ENCODE data around the gene DHX16. TPM values are rescaled to one million over a fixed set of nuclear protein-coding genes. Genes with fewer than 3 reads are reported as not detected.

The DHX16 gene
- total RNA-seq, 1 donor from 2014 or later: 20.6 TPM

DNA sequence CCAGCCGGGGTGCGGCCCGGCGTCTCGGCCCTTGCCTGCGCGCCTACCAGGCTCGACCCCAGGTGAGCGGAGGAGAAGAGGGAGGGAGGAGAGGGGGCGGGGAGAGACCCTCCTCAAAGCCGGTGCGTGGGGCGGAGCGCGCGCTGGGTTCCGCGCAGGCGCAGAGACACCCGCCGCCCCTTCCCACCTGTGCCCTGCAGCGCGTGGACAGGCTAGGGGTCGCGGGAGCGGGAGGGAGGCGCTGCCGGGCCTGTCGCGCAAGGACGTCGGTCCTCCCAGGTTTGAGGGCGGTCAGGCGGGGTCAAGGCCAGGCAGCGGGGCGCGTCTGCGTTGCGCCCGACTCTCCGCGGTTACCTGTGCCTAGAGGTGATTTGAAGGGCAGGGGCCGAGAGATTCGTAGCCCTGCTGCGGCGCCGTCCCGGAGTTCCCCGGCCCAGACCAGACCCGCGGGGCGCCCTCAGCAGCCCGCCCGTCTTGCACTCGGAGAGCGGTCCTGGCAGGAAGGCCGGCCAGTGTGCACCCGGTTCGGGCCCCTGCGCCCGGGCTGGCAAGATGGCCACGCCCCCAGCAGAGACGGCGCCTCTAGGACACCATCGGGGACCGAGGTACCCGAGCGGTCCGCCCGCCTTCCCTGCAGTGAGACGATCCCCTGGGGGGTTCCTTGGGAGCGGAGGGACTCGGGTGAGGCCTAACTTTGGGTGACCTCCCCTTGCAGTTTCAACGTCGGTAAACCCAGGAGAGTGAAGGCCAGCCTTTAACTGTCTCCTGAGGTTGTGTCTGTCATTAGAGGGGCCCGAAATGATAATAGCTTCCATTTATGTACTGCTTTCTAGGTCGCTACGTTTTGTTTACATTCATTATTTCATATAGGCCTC lies 25.3 kb downstream of the DHX16 start:
- ATAC-seq: peak; percentile 85
- intact Hi-C loops (cut with DNase I): no loop called here

DNA sequence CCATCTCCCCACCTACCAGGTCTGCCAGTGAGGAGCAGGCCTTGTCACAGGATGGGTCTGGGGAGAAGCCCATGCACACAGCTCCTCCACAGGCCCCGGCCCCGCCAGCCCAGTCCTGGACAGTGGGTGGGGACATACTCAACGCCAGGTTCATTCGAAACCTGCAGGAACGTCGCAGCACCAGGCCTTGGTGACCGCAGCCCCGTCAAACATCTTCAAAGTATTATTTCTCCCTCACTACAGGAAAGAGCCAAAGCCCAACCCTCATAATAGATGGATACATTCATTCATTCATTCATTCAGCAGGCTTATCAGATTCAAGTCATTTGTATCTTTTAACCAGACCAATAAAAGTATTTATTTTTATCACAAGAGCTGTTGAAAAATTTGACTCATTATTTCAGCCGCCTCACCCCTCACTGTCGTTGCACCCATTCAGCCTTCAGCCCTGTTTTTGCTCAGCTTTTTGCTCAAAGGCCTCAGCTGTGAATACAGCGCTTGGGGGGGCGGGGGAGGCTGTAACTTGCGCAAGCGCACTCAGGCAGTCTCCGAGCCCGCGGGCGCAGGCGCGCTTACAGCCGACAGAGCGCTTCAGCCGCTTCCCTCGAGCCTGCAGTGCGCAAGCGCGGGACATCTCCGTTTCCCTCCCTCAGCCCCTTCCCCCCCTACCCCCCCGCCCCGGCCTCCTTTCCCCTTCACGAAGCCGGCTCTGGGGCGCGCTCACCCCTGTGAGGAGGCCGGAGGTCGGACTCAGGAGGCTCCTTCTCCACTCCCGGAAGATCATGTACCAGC lies 26.2 kb downstream of the DHX16 start, which contains the start of gene C6orf136:
Gene C6orf136, plus strand, starts transcription at position 684 of the 792 bp plus-strand sequence. Its CDS starts 99 bp downstream, at position 783.
- intact Hi-C loops (cut with DNase I): no loop called here
- ATAC-seq (peak; percentile 93), DNase-seq (ENCODE audit: missing footprints) (peak; percentile 97)

More for the DNA sequence above, 25.3 kb downstream of the DHX16 start:
- DNase-seq (ENCODE audit: missing footprints): peak; percentile 89

DNA sequence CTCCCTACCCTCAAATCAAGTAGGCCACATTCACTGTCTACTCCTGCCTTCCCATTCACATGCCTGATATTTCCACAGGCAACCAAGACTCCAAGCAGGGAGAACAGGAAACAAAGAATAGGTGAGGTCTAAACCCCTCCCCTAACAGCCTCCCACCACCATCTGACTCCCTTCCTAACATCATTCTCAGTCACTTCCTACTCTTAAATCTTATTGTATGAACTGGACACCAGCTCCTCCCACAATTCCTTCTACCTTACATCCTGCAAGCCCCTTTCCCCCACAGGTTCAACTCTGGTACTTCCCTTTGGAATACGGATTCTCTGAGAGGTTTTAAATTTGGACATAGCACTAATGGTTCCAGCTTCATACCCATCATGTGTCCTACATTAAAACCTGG lies 26.8 kb downstream of the DHX16 start:
- intact Hi-C loops (cut with DNase I): no loop called here
- DNase-seq (ENCODE audit: missing footprints) (no peak), ATAC-seq (no peak)

DNA sequence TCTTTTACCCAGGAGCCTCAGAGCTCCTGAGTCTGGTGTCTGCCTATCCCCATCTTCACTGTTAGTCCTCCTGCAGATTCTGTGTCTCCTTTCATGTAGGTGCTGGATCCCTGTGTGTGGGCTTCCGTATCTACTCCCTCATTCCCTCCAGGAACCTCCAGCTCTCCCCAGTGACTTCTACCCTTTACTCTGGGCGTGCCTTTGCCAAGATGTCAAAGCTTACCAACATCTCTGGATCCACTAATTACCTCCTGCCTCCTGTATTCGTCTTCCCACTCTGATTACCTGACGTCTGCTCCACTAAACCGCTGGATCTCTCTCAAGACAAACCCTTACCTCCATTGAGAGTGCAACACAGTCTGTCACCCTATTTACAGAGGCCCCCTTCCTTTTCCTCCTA lies 28.0 kb downstream of the DHX16 start:
- ATAC-seq: no peak
- DNase-seq (ENCODE audit: missing footprints): no peak
- intact Hi-C loops (cut with DNase I): no loop called here

DNA sequence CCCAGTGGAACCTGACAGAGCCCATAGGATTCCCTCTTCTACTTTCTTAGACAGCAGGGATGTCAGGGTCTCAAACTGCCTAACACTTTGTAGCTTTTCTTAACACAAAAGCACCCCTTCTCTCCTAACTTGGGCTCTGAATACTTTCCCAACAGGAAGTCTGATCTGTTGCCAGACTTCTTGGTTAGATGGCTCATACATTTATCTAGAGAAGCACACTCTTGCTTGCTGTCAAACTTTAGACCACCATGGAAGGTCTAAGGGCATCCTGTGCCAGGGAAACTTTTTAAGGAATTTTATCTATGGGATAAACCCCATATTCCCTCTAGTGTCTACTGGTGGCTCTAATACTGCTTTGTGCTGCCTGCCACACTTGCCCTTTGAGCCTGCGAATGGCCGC lies 29.1 kb downstream of the DHX16 start:
- no peak for DNase-seq (ENCODE audit: missing footprints)
- ATAC-seq: no peak
- intact Hi-C loops (cut with DNase I): no loop called here

- intact Hi-C loops (cut with DNase I): no loop called here
- DNase-seq (ENCODE audit: missing footprints) (no peak), ATAC-seq (no peak)
Observed at GRCh38 chr6:30641048-30641447, 31.8 kb downstream of the DHX16 start.

DNA sequence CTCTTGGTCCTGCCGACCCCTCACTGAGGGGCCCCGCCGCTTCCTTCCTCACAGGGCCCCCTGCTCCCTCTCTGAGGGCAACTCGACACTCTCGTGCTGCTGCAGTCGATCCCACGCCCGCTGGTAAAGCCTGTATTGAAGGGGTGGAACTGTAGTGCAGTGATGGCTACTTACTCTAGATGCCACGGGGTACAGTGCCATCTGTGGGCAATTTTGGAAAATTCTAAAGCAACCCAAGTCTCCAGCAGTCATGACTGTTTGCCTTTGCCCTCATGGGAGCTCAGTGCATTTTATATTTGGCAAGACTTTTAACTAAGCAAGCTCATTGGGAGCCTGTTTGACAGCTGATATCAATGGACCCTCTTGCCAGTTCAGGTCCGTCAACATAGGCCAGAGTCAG lies 32.3 kb downstream of the DHX16 start:
- DNase-seq (ENCODE audit: missing footprints) (no peak), ATAC-seq (no peak)
- intact Hi-C loops (cut with DNase I): no loop called here

DNA sequence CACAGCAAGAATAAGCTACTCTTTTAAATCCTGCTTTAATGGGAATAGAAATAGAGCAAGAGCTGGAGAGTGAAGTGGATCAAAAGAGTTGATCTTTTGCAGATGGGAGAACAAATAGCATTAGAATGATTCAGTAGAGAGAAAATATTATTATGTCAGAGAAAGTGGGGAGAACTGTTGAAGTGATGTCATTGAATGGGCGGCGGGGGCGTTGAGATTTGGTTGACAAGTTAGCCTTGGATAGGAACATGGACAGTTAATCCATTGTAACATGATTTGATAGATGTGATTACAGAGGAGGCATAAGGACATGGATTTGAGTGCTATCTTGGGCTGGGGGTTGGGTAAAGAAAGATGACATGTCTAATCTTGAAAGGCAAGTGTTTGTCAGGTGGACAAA lies 37.0 kb downstream of the DHX16 start:
- ATAC-seq (no peak), DNase-seq (ENCODE audit: missing footprints) (no peak)
- intact Hi-C loops (cut with DNase I): no loop called here

GRCh38 chr6:30626484-30627366 lies 46.1 kb downstream of the DHX16 start, which contains the start of gene ATAT1:
ATAT1 (plus strand) TSS chr6:30626874.
- ATAC-seq (peak; percentile 95), DNase-seq (ENCODE audit: missing footprints) (peak; percentile 96)
- intact Hi-C loops (cut with DNase I): no loop called here

DNA sequence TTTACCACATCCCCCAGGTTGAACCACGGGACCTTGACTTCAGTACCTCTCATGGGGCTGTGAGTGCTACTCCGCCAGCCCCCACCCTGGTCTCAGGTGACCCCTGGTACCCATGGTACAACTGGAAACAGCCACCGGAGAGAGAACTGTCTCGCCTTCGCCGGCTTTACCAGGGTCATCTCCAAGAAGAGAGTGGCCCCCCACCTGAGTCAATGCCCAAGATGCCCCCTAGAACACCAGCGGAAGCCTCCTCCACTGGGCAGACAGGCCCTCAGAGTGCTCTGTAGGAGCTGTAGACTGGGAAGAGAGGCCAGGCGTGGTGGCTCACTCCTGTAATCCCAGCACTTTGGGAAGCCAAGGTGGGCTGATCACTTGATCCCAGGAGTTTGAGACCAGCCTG lies 47.3 kb downstream of the DHX16 start:
- no peak for ATAC-seq
- intact Hi-C loops (cut with DNase I): no loop called here
- DNase-seq (ENCODE audit: missing footprints): no peak

DNA sequence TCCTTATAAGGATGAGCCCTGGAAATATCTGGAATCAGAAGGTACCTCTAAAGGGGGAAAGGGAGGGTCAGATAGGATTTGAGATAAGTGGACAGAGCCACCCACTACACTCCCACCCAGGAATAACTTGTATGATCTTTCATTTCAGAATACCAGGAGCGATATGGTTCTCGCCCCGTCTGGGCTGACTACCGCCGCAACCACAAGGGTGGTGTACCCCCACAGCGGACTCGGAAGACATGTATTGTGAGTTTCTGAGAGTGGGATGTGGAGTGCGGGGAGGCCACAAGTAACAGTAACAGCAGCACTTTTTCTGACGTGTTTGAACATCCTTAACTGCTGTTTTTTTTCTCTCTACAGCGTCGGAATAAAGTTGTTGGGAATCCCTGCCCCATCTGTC lies 53.2 kb downstream of the DHX16 start:
- ATAC-seq (no peak), DNase-seq (ENCODE audit: missing footprints) (no peak)
- intact Hi-C loops (cut with DNase I): loop anchor here (5.0 kb wide), 1 partner anchor 53 kb away; the partner anchor contains the start of gene DHX16

- no peak for DNase-seq (ENCODE audit: missing footprints)
- no peak for ATAC-seq
- intact Hi-C loops (cut with DNase I): loop anchor here (5.0 kb wide), 1 partner anchor 54 kb away; the partner anchor contains the start of gene DHX16
Observed at GRCh38 chr6:30618270-30618797, 54.5 kb downstream of the DHX16 start.

GRCh38 chr6:30617565-30618269 lies 55.1 kb downstream of the DHX16 start, which contains the start of gene MRPS18B:
MRPS18B (plus strand) TSS chr6:30617840; CDS start chr6:30617866, 26 bp downstream.
- ATAC-seq (peak; percentile 90), DNase-seq (ENCODE audit: missing footprints) (peak; percentile 99)
- intact Hi-C loops (cut with DNase I): loop anchor here (2.0 to 5.0 kb wide), 2 partner anchors 55 to 61 kb away; partner anchors contain the start of genes DHX16, GNL1 and PRR3

DNA sequence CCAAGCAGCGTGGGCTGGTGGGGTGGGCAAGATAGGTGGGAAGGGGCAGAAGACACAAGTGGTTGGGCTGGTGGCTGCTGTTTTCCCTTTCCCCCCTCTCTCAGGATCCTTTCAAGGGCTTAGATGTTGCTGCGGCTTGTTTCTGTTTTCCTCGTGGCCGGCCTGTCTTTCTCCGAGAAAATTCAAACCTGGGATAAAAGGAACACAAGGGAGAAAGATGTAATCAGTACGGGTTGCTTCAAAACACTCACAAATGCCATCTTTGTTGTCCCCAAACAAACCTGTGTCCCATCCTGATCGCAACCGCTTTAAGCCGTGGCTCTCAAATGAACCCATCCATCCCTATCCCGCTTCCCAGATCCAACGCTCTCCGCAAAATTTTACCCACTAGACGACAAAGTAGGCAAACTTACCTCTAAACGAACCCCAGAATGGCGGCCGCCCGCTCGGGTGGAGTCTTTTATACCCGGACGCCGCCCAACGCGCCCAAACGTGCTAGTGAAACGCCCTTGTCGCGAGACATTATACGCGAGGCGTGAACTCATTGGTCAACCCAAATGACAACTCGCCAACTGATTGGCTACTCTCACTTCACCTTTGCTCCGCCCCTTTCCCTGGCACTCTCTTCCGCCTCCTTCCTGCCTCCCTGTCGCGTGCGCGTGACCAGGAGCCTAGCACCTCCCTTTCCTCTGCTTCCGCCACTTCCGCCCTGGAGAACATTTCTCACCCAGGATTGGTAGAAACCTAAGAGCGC lies 55.8 kb downstream of the DHX16 start, which contains the start of gene PPP1R10:
Gene PPP1R10, minus strand, starts transcription at position 433 of the 754 bp plus-strand sequence. CDS start 7,299 bp downstream, outside the sequence.
- intact Hi-C loops (cut with DNase I): loop anchor here (1.0 to 5.0 kb wide), 3 partner anchors 55 to 102 kb away; partner anchors contain the start of genes DHX16, GNL1 and PRR3
- peak; percentile 88 for ATAC-seq
- DNase-seq (ENCODE audit: missing footprints): peak; percentile 99

DNA sequence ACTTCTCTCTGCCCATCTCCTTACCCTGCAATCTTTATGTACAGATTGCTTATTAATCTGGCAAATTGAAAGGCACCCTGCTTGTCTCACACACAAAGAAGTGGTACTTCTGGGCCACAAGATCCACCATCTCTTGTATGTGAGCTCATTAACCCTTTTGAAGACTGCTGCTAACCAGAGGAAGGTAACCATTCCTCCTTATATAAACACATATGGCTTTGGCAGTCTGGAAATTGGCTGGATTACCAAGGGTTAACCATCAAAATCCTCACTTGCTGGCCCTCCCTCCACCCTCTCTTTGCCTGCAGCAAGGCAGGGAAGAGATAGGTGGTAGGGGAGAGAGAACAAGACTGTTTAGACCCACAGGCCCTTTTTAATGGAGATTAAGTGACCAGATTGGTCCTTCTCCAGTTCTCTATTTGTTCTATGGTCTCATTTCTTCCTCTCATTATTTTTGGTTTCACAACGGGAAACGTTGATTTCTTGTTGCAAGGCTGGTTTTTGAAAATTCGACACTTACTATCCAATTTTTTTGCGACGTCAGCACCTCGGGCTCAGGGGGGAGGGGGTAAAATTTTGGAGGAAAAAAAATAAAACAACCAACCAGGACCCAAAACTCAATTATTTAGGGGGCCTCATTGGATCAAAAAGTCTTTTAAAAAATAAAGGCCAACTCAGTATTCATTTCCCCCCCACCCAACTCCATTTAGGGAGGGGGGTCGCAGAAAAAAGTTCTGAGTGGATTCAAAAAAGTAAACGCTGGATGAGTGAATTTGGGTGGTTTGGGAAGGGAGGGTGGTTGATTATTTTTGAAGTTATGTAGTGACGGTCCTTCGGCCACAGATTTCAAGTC lies 56.6 kb downstream of the DHX16 start:
- ATAC-seq (no peak), DNase-seq (ENCODE audit: missing footprints) (no peak)
- intact Hi-C loops (cut with DNase I): loop anchor here (1.0 to 5.0 kb wide), 3 partner anchors 56 to 103 kb away; partner anchors contain the start of genes DHX16, GNL1 and PRR3

All from Right ventricle myocardium inferior (tissue), 1 donor.